Measurements from ENCODE around the gene NEURL3. TPM values are rescaled to one million over a fixed set of nuclear protein-coding genes. Genes with fewer than 3 reads are reported as not detected.
"Not testable (repeated sequence)": the region's sequence is repeated elsewhere in the genome, so short reads cannot be mapped to it uniquely, and the experiment has no call there.

The NEURL3 gene, protein sequence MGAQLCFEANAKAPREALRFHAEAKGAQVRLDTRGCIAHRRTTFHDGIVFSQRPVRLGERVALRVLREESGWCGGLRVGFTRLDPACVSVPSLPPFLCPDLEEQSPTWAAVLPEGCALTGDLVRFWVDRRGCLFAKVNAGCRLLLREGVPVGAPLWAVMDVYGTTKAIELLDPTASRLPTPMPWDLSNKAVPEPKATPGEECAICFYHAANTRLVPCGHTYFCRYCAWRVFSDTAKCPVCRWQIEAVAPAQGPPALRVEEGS
- 0.05 and 0.51 TPM in 2 replicates for total RNA-seq

DNA sequence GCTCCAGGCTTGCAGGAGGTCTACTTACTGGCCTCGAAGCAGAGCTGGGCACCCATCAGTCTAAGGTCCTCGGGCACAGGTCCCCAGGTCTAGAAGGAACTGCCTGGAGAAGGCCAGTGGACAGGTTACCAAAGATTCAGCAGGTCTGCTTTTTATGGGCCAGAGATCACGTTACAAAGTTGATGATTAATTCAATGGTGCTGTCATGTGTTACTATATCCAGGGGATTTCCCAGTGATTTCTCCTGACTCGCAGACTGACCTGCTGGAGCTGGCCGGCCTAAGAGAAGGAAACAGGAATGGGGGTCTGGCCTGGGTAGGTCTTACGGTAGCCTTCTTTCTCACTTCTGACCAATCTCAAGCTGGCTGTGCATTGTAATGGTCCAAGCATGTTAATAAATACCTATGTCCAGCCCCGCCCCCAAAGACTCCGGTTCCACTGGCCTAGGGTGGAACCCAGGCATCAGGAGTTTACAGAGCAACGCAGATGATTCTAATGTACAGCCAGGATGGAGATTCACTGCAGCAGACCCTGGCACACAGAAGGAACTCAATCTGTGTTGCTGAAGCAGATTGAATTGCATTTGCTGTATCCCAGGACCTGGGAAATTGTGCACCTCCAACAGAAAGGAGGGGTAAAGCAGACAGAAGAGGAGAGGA is at the start of gene NEURL3:
TSS of gene NEURL3 (minus strand) at position 127 of the 659 bp plus-strand sequence. CDS start at position 56, 71 bp downstream.
- DNase-seq, result peak; percentile 74

DNA sequence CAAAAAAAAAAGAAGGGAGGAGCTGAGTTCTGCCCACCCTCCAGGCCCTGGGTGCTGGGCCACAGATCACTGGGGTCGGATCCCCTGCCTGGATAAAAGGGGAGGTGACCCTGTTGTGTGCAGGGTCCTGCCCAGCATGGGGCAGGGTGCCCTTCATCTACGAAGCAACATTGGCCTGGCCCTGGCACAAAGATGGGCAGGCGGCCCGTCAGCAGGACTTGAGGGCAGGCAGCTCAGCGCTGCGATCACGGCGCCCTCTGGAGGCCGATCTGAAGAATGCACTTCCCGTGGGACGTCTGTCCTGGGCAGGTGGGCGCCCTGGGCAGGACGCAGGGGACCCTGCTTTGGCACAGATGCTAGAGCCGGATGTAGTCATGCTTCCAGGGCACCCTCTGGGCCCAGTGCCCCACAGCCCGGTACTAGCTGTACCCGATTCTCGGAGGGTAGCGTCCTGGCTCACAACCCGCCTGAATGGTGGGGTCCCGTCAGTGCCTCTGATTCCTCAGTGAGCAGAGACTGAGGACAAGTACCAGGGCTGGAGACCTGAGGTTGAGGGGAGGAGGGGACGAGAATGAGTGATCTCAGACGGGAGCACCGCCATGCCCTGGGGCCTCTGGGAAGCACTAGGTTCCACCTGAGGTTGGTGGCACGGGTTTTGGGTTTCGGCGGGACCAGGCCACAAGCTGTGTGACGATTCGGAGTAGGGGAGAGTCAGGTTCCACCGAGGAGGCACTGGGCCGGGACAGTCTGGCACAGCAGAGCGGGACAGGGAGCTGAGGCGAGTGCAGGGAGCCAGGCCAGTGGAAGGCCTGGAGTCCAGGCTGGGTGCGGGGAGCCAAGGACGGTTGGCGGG is 49.4 kb upstream of the NEURL3 start:
- DNase-seq, result peak; percentile 83

DNA sequence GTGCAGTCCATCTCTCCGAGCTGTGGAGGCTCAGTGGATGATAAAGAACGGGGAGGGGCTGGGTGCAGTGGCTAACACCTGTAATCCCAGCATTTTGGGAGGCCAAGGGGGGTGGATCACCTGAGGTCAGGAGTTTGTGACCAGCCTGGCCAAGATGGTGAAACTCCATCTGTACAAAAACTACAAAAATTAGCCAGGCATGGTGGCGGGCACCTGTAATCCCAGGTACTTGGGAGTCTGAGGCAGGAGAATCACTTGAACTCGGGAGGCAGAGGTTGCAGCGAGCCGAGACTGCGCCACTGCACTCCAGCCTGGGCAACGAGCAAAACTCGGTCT is 48.8 kb upstream of the NEURL3 start:
- DNase-seq, result not testable (repeated sequence)

DNA sequence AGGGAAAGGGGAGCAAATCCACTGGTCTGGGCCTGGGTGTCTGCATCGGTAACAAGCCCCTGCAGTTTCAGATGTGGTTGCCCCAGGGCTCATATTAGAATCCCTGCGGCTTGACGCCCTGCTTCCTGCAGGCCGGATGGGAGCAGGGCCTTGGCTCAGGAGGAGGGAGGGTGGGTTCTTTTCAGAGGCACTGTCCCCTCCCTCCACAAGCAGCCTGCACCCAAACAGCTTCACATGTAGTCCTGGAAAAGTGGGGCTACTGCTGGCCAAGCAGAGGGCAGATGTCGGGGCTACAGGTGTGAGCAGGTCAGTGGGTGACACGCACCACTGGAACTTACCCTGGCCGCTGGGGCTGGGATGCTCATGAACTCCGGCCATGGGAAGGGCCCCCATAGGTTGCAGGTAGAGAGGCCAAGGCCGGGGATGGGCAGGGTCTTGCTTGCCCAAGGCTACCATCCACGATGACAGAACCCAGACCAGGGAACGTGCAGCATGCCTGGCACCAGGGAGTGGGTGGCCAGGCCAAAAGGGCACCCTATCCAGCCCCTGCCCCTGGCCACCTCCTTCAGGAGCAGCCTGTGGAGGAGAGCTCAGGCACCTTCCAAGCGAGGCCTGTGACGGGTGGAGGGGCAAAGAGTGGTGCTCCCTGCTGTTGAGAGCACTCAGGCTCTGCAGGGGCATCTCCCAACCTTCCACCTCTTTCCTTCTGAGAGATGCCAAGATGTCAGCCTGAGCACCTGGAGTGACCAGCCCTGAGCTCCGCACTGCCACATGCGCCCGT is 48.2 kb upstream of the NEURL3 start:
- DNase-seq, result no peak

DNA sequence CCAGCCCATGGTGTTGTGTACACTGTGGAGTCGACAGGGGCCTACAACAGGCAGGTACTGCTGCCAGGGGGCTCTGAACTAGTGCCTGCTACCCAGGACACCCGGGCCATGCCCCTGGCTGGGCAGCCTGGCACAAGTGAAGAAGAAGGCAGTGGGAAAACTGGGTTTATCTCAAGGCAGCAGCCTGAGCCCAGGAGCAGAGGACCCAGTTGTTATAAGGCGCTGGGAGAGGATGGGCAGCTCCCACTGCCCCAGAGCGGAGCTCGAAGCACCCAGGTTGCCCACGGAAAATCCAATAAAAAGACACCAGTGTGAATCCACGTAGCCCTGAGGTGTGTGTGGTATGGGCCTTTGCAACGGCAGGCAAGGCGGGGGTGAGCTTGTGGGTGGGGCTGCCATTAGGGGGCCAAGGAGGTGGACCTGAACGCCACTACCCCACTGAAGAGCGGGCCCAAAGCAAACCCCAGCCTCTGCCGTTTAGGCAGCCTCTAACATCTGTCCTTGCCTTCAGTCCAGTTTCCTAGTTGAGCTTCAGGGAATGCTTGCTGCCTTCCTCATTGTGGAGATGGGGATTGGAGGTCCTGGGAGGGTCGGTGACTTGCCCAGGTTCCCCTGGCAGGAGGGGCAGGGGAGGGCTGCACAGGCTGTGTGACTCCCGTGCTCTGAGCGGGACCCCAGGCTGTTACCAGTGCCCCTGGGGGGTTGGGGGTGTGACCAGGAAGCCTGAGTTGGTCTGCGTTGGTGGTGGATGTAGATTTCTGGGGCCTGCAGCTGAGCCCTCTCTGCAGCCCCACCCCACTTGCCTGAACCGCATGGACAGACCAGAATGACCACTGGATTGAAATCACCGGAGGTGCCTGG is 47.4 kb upstream of the NEURL3 start:
- no peak for DNase-seq

DNA sequence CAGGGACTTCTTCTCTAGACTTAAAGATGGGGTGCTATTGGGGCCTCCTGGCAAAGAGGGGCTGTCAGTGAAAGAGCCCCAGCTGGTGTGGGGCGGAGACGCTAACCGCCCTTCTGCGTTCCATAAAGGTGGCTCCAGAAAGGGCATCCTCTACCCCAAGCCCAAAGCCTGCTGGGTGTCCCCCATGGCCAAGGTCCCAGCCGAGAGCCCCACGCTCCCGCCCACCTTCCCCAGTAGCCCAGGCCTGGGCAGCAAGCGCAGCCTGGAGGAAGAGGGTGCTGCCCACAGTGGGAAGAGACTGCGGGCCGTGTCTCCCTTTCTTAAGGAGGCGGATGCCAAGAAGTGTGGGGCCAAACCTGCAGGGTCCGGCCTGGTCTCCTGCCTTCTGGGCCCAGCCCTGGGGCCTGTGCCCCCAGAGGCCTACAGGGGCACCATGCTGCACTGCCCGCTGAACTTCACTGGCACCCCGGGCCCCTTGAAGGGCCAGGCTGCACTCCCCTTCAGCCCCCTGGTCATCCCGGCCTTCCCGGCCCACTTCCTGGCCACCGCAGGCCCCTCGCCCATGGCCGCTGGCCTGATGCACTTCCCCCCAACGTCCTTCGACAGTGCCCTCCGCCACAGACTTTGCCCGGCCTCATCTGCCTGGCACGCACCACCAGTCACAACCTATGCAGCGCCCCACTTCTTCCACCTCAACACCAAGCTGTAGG is 46.6 kb upstream of the NEURL3 start:
- no peak for DNase-seq

DNA sequence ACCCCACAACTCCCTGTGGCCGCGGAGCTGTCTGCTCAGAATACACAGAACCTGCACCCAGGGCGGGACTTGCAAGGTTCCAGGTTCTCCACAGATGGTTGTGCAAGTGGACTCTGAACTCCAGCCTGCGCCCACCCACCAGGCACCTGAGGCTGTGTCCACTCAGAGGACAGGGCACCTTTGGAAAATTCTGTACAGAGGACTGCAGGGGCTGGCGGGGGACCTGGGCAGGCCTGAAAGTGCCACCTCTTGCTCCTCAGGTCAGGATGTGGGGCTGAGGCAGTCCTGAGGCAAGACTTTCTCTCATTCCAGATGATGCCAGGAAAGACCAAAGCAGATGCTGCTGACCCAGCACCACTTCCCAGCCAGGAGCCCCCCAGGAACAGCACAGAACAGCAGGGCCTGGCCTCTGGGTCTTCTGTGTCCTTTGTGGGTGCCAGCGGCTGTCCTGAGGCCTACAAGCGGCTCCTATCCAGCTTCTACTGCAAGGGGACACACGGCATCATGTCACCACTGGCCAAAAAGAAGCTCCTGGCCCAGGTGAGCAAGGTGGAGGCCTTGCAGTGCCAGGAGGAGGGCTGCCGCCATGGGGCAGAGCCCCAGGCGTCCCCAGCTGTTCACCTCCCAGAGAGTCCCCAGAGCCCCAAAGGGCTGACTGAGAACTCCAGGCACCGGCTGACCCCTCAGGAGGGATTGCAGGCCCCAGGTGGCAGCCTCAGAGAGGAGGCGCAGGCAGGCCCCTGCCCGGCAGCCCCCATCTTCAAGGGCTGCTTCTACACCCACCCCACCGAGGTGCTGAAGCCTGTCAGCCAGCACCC is 45.8 kb upstream of the NEURL3 start:
- DNase-seq, result no peak

DNA sequence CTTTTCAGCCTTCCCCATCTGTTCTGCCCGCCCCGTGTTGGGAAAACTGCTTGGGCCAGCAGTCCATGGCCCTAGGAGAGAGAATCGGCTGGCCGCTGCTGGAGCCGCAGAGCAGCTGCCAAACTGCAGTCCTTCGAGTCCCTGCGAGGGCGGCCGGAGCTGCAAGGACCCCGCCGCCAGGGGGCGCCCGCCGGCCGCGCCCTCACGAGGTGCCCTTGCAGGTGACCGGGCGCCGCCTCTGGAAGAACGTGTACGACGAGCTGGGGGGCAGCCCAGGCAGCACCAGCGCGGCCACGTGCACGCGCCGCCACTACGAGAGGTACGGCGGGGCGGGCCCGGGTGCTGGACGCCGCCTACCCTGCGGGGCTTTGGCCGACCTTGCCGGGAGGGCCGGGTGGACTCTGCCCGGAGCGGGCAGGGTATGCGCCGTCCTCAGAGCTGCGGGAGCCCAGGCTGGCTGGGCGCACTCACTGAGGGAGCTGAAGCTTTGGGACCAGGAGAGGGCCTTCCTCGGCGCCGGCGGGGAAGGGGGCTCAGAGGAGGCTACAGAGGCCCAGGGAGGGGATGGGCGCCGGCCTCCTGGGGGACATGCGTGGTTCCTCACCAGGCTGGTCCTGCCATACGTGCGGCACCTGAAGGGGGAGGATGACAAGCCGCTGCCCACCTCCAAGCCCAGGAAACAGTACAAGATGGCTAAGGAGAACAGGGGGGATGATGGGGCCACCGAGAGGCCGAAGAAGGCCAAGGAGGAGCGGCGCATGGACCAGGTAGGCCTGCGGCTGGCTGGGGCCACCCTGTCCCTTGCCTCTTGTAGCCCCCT is 45.0 kb upstream of the NEURL3 start:
- peak; percentile 46 for DNase-seq

DNA sequence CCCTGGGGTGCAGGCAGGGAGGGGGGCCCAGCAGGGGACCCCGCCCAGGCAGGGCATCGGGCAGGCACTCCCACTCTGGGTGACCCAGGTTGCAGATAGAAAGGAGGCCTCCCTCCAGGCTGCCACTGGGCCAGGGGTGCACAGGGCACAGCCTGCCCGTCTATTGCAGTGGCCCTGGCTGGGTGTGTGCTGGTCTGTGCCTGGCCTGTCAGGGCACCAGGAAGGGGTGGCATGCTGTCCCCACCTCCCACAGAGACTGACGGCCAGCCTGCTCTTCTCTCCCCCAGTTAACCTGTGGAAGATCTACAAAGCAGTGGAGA is 44.3 kb upstream of the NEURL3 start:
- DNase-seq, result no peak

DNA sequence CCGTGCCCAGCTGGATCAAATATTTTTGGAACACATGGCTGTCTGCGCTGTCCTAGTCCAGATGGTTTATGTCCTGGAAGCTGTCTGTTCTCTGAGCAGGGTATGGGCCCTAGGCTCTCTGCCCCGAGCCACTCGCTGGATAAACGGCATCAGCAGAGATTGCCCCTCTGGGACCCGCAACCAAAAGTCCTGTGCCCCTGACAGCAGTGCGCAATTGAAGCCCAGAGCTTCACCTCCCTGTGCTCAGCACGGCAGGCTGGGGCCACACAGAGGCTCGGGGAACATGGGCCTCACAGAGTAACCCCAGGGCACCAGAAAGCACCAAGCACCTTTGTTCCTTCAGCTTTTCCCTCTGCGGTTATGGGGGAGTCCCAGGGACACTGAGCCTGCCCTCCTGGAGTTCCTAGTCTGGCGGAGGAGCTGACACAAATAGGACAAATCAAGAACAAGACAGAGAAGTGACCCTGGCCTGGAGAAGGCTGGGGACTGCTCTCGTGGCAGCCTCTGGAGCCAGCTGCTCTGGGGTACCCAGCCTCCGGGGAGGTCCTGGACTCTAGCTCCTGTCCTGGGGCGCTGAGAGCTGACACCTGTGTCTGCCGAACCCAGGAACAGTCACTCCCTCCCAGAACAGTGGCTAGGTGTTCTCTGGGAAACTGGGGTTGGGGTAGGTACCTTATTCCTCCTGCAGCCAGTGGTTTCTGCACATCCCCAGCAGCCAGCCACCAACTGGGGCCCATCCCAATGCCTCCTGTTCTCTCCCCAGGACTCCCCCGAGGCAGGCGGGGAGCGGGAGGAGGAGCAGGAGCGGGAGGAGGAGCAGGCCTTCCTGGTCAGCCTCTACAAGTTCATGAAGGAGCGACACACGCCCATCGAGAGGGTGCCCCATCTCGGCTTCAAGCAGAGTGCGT is 43.7 kb upstream of the NEURL3 start:
- no peak for DNase-seq

DNA sequence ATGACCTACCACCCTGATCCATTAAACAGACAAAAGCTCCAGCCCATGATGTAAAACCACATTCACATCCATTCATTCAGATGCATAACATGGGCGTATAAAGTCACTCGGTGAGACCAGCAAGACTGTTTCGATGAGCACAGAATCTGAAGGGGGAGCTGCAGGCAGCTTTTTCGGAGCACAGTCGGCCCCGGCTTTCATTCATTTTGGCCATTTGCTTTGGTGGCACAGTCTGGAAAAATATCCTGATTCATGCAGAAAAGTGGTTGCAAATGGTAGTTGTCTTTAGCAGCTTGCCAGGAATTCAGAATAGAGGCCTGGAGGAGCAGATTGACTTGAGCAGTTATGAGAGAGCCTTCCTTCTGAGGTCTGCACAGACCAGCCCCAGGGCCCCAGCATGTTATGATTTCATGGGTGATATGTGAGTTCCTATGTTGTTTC is 42.6 kb upstream of the NEURL3 start:
- no peak for DNase-seq

DNA sequence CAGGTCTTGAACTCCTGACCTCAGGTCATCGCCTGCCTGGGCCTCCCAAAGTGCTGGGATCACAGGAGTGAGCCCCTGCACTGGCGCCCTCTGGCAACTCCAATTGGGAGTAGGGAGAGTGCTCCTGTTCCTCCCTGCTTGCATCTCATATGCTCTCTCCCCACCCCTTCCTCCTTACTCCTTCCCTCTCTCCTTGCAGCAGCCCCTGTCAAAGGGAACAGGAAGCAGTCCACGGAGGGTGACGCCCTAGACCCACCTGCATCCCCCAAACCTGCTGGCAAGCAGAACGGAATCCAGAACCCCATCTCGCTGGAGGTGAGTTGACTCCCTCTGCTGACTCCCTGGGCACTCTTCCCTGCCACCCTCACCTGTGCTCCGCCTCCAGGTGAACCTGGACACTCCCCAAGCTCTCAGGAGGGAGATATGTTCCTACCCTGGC is 42.1 kb upstream of the NEURL3 start:
- DNase-seq, result no peak

DNA sequence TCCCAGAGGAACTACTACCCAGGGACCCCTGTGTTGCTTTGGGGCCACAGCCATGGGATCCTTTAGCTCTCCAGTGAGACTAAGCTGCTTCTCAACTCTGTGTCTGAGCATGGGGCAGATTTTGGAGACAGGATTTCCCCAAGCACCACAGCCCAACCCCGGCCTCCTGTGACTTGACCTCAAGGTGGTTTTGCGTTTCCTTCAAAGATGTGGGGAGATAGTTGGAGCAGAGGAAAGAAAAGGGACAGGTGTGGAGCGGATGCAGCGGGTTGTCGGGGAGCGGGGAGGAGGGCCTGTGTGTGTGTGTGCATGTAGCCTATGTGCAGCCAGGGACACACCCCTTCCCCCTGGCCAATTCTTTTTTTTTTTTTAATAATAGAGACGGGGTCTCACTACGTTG is 41.6 kb upstream of the NEURL3 start:
- DNase-seq, result no peak

DNA sequence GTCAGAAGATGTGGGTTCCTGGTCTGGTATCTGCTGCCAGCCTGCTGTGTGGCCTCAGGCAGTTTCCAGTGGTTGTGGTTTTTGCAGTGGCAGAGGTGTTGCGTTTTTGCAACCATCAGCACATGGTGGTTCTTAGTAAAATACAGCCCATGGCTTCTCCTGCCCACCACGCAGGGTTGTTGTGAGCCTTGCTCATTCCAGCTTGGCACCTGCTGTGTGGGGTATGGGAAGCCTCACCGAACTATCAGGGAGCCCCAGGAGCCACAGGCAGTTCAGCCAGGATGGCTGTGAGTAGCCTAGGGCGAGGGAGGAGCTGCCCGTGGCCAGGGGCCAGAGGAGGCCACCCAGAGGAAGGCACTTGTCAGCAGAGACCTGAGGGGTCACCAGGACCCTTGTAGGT is 41.2 kb upstream of the NEURL3 start:
- DNase-seq, result no peak

DNA sequence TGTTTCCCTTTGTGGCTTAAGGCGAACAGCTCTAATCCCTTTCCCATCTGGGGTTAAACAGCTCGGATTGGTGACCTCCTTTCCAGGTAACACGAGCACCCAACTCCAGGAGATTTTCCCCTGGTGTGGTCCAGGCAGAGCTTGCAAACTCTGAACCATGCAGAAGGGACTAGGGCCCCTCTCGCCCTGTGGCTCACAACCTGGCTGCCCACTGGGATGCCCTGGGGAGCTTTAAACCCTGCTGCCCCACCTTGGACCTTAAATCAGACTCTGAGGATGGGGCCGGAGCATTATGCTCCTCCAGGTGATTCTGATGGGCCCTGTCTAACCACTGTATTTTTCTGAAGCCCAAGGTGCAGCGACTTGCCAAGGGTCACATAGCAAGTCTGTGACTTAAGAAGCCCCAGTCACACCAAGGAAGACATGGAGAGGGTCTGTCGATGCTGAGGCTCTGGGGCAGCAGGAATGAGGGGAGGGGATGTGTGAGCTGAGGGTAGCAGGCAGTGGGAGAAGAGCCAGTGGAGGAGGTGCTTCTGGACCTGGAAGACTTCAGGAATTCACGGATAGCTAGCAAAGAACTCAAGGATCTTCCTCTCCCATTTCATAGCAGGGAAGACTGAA is 37.3 kb upstream of the NEURL3 start:
- no peak for DNase-seq

DNA sequence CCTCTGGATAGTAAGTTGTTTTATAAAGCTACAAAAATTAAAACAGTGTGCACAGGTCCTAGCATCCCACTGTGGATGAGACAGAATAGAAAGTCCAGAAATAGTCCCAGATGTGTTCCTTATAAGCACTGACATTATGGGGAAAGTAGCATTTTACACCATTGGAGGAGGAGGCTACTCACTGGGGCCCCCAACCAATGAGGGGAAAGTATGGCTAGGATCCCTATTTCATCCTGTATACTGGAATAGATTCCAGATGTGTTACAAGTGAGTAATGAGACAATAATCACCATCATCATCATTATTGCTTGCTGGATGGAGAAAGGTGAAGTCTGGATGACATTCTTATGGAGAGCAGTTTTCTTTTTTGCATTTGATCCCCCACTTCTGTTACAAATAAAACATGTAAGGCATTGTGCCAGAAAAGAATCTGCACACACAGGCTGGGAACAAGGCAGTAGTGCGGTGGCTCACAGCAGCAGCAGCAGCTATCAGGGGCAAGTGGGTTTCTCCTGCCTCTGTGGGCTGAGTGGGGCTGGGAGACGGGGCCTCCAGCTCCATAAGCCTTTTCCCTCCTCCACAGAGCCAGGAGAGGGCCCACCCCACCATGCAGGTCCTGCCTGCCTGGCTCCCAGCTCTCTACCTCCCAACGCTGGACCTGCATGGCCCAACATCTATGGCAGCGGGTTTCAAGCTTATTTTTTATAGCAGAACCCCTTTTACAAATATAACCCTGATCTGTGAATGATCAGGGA is 36.4 kb upstream of the NEURL3 start:
- no peak for DNase-seq

DNA sequence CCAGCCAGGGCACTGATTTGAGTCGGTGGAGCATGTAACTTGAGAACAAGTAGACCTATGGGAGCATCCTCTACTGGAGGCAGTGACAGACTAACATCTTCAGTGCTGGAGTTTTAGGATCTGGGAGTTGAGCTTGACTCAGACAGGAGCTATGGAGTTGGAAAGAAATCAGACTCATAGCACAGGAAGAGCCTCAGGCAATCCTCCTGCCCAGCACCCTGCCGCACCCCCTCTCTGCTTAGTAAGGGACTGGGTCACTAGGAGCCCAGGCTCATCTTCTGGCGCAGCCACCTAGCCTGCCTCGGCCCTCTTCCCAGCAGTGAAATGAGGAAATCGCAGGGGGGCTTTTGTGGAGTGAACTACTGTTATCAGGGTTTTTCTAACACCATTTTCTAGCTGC is 35.0 kb upstream of the NEURL3 start:
- no peak for DNase-seq
